Testis (tissue), 2 donors: ENCODE results near the gene ATP4B.

ENCODE experiments used
- CTCF ChIP-seq, 3 experiments: fragments of 450-650 bp in 2 of 3; fragments of 200-600 bp in 1 of 3; sonication (generic) in 1 of 3; IDR thresholded peaks; one replicate each; pipeline ENCODE4 v1.5.1; 2016 to 2019; ENCODE audit warnings: antibody characterized with exemption in 3 of 3, mild to moderate bottlenecking in 2 of 3, moderate library complexity in 1 of 3
- POLR2A ChIP-seq: fragments of 450-650 bp; IDR thresholded peaks from one replicate; pipeline ENCODE4 v1.6.1; 2017; ENCODE audit warnings: antibody characterized with exemption, mild to moderate bottlenecking, moderate library complexity

DNA sequence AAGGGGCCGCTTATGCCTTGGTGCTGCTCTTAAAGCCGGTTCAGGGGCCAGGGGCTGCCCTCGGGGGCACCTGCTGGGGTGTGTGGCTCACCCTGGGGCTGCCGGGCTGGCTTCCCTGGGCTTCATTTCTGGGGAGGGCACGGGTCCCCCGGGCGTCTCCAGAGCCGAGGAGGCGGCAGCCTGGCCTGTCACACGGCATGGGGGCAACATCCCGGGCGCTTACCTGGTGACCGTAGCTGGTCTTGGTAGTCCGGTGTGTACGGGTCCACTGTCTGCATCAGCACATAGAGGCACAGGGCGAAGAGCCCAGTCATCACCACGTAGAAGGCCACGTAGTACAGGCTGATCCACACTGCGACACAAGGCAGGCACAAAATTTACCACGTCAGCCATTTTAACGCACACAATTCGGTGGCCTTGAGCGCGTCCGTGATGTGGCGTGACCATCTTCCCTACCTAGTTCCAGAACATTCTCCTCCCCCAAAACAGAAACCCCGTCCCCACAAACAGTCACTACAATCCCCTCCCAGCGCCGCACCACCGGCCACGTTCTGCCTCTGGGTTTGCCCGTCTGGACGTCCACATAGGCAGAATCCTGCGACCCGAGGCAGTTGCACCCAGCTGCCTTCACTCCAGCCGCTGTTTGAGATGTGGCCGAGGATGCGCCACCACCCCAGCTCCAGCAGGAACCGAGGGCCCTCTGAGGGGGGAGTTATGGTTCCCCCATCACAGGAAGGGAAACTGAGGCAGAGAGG lies 3.2 kb downstream of the ATP4B start:
- TF ChIP-seq CTCF (IDR thresholded peaks at IDR 0.05), result no peak
- no peak for TF ChIP-seq POLR2A
